ENCODE results near the gene PSMD8. TPM values are rescaled to one million over a fixed set of nuclear protein-coding genes. Genes with fewer than 3 reads are reported as not detected.

The PSMD8 gene
- total RNA-seq, 1 experiment from 2014 or later: 367 TPM

GRCh38 chr19:38381138-38381537 is 6.8 kb downstream of the PSMD8 start:
- Histone ChIP-seq H4K20me1 (ENCODE audit: low read length) (peaks cover 10% of the 10 kb centered on the region; the same call in 1 of the 2 replicates), H3K79me2 (ENCODE audit: low read length) (peaks cover 21% of the 10 kb centered on the region), H2AFZ (ENCODE audit: low read length) (no peak overlapping the region), H3K4me2 (ENCODE audit: low read length) (no peak overlapping the region), H3K9ac (ENCODE audit: low read length) (no peak overlapping the region), H3K4me1 (ENCODE audit: insufficient read depth, low read length) (peaks cover 8% of the 10 kb centered on the region), H3K27ac (ENCODE audit: low read length) (no peak overlapping the region), H3K4me3 (ENCODE audit: low read length) (no peak overlapping the region), H3K9me2 (replicated peaks; ENCODE audit: low read length) (no peaks in the 10 kb centered on the region), H3F3A (ENCODE audit: low read length, unreplicated experiment) (no peaks in the 10 kb centered on the region), H3K9me3 (ENCODE audit: low read length) (no peaks in the 10 kb centered on the region), H3K27me3 (ENCODE audit: low read length) (no peaks in the 10 kb centered on the region), H3K36me3 (ENCODE audit: low read depth, low read length) (peaks cover 23% of the 10 kb centered on the region)
- ChIA-PET CTCF (no interaction called here), POLR2A (ENCODE audit: unreplicated experiment) (no interaction called here)
- no TSS peak for BruUV-seq (replicated peaks)
- TF ChIP-seq EZH2 (IDR thresholded peaks at IDR 0.05; ENCODE audit: low read length, unreplicated experiment) (no peak), CTCF (conservative IDR thresholded peaks at IDR 0.05; ENCODE audit: low read depth, low read length) (no peak), EZH2phosphoT487 (IDR thresholded peaks at IDR 0.05; ENCODE audit: borderline replicate concordance, low read length) (no peak)
- DNase-seq (no peak), ATAC-seq (no peak)
- intact Hi-C loops (cut with micrococcal nuclease): no loop called here

DNA sequence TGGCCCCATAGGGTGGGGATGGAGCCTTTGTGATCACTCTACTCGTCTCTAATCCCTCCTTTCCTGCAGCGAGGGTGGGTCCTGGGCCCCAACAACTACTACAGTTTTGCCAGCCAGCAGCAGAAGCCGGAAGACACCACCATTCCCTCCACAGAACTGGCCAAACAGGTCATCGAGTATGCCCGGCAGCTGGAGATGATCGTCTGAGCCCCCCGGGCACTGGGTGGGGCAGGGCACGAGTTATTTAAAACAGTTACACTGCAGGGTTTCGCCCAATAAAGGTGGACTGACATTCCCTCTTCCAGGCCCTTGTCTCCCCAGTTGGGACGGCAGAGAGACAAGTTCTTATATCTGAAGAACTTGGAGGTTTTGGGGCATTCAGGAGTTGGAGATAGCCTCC is 8.8 kb downstream of the PSMD8 start:
- Histone ChIP-seq H3K27ac (ENCODE audit: low read length) (no peak overlapping the region), H3F3A (ENCODE audit: low read length, unreplicated experiment) (no peaks in the 10 kb centered on the region), H3K79me2 (ENCODE audit: low read length) (0 out of 2 replicates have a peak, but pooled peaks cover 4% of the 10 kb centered on the region), H3K4me1 (ENCODE audit: insufficient read depth, low read length) (peaks cover 3% of the 10 kb centered on the region; the same call in 1 of the 2 replicates), H3K9ac (ENCODE audit: low read length) (no peak overlapping the region), H2AFZ (ENCODE audit: low read length) (no peak overlapping the region), H3K9me2 (replicated peaks; ENCODE audit: low read length) (no peaks in the 10 kb centered on the region), H3K36me3 (ENCODE audit: low read depth, low read length) (peaks cover 23% of the 10 kb centered on the region), H4K20me1 (ENCODE audit: low read length) (peaks cover 3% of the 10 kb centered on the region; the same call in 1 of the 2 replicates), H3K27me3 (ENCODE audit: low read length) (no peaks in the 10 kb centered on the region), H3K4me3 (ENCODE audit: low read length) (no peak overlapping the region), H3K9me3 (ENCODE audit: low read length) (no peaks in the 10 kb centered on the region), H3K4me2 (ENCODE audit: low read length) (no peak overlapping the region)
- CTCF ChIA-PET: no interaction called here
- no TSS peak for BruUV-seq (replicated peaks)
- no peak for TF ChIP-seq EZH2 (IDR thresholded peaks at IDR 0.05; ENCODE audit: low read length, unreplicated experiment)
- no peak for TF ChIP-seq EZH2phosphoT487 (IDR thresholded peaks at IDR 0.05; ENCODE audit: borderline replicate concordance, low read length)
- TF ChIP-seq CTCF (conservative IDR thresholded peaks at IDR 0.05; ENCODE audit: low read depth, low read length): no peak
- DNase-seq (no peak), ATAC-seq (no peak)
- POLR2A ChIA-PET (ENCODE audit: unreplicated experiment): no interaction called here
- intact Hi-C loops (cut with micrococcal nuclease): no loop called here

DNA sequence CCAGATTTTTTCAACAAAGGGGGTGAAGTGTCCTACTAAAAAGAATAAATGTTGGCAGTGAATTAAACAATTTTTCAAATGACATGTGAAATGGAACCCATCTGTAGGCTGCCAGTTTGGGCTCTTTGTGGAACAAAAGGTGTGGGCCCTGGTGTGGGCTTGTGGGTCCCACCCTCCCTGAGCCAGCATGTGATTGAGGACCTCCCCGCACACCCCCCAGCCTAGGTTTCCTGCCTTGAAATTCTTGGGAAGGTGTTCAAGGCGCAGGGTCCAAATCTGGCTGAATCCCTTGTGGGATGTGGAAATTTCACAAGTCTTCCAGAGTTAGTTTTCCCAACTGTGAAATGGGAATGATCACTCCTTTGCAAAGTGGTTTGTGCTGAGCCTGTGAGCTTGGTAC is 9.4 kb downstream of the PSMD8 start:
- no peaks in the 10 kb centered on the region for H3K9me2 ChIP-seq (replicated peaks; ENCODE audit: low read length)
- DNase-seq (no peak), ATAC-seq (no peak)
- TF ChIP-seq CTCF (conservative IDR thresholded peaks at IDR 0.05; ENCODE audit: low read depth, low read length): no peak
- no peak for TF ChIP-seq EZH2 (IDR thresholded peaks at IDR 0.05; ENCODE audit: low read length, unreplicated experiment)
- TF ChIP-seq EZH2phosphoT487 (IDR thresholded peaks at IDR 0.05; ENCODE audit: borderline replicate concordance, low read length): no peak
- H3K9me3 ChIP-seq (ENCODE audit: low read length): no peaks in the 10 kb centered on the region
- H3K27me3 ChIP-seq (ENCODE audit: low read length): no peaks in the 10 kb centered on the region
- POLR2A ChIA-PET (ENCODE audit: unreplicated experiment): interaction anchor here (0.6 kb wide), 1 partner anchor 969 kb away, joined by 4 read pairs; no protein-coding TSS in a partner anchor
- intact Hi-C loops (cut with micrococcal nuclease): no loop called here
- no peak overlapping the region for H3K27ac ChIP-seq (ENCODE audit: low read length)
- no peak overlapping the region for H3K4me2 ChIP-seq (ENCODE audit: low read length)
- peaks cover 23% of the 10 kb centered on the region for H3K36me3 ChIP-seq (ENCODE audit: low read depth, low read length)
- H3K79me2 ChIP-seq (ENCODE audit: low read length): 0 out of 2 replicates have a peak, but pooled peaks cover 4% of the 10 kb centered on the region
- no peak overlapping the region for H3K9ac ChIP-seq (ENCODE audit: low read length)
- no peak overlapping the region for H3K4me3 ChIP-seq (ENCODE audit: low read length)
- BruUV-seq (replicated peaks): no TSS peak
- H3K4me1 ChIP-seq (ENCODE audit: insufficient read depth, low read length): peaks cover 3% of the 10 kb centered on the region; the same call in 1 of the 2 replicates
- H2AFZ ChIP-seq (ENCODE audit: low read length): no peak overlapping the region
- H3F3A ChIP-seq (ENCODE audit: low read length, unreplicated experiment): no peaks in the 10 kb centered on the region
- CTCF ChIA-PET: interaction anchor here (0.5 kb wide), 1 partner anchor 48 kb away, joined by 3 read pairs; no protein-coding TSS in a partner anchor
- H4K20me1 ChIP-seq (ENCODE audit: low read length): peaks cover 3% of the 10 kb centered on the region; the same call in 1 of the 2 replicates

All from PC-3 (cell line).